Measurements from ENCODE around the gene PSMD7.
"Not testable (repeated sequence)": the region's sequence is repeated elsewhere in the genome, so short reads cannot be mapped to it uniquely, and the experiment has no call there.

DNA sequence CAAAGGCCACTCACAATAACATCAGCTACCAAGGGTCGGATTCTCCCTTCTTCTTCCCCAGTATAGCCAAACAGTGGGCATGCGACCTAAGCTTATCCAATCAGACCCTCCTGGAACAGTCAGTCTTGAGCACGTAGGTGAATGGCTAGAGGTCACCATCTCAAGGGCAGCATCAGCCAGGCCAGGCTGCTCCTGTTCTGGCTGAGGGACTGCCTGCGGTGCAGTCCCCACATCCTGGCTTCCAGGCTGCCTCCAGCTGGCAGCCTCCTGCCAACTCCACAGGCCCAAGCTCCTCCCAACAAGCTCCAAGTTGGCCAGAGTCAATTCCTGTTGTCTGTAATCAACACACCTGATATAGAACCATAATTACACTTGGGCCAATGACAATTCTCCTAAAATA lies 56.4 kb downstream of the PSMD7 start:
- not testable (repeated sequence) for TF ChIP-seq CHCHD3 (CRISPR knock-in tag; IDR thresholded peaks at IDR 0.05); ARNT2 (CRISPR knock-in tag; IDR thresholded peaks at IDR 0.05; ENCODE audit: low read depth); ZFYVE20 (CRISPR knock-in tag; IDR thresholded peaks at IDR 0.05; ENCODE audit: borderline replicate concordance, low read depth); POLR2AphosphoS5 (IDR thresholded peaks at IDR 0.05; ENCODE audit: low read depth, low read length); SMAD3 (CRISPR knock-in tag; IDR thresholded peaks at IDR 0.05); ZNF570 (CRISPR knock-in tag; IDR thresholded peaks at IDR 0.05; ENCODE audit: borderline replicate concordance); HNF4A (CRISPR knock-in tag; IDR thresholded peaks at IDR 0.05); ZBTB42 (CRISPR knock-in tag; IDR thresholded peaks at IDR 0.05); TARDBP (CRISPR knock-in tag; IDR thresholded peaks at IDR 0.05)
- TF ChIP-seq, protein P1, sequence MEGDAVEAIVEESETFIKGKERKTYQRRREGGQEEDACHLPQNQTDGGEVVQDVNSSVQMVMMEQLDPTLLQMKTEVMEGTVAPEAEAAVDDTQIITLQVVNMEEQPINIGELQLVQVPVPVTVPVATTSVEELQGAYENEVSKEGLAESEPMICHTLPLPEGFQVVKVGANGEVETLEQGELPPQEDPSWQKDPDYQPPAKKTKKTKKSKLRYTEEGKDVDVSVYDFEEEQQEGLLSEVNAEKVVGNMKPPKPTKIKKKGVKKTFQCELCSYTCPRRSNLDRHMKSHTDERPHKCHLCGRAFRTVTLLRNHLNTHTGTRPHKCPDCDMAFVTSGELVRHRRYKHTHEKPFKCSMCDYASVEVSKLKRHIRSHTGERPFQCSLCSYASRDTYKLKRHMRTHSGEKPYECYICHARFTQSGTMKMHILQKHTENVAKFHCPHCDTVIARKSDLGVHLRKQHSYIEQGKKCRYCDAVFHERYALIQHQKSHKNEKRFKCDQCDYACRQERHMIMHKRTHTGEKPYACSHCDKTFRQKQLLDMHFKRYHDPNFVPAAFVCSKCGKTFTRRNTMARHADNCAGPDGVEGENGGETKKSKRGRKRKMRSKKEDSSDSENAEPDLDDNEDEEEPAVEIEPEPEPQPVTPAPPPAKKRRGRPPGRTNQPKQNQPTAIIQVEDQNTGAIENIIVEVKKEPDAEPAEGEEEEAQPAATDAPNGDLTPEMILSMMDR (CRISPR knock-in tag; IDR thresholded peaks at IDR 0.05), result not testable (repeated sequence)

Measured in HepG2 (cell line).